Body of pancreas (tissue), 4 donors: ENCODE data around the gene SKIL.

Experiments
- POLR2A ChIP-seq, 3 donors: fragments of 450-650 bp; IDR thresholded peaks; one replicate each; pipeline ENCODE4 v1.6.1; 2016; ENCODE audit warnings: antibody characterized with exemption in 3 of 3, mild to moderate bottlenecking in 2 of 3
- TF ChIP-seq, protein P1 (sequence below), 7 experiments: fragments of 450-650 bp in 4 of 7; fragments of 200-600 bp in 3 of 7; sonication (generic) in 3 of 7; IDR thresholded peaks; one replicate each; pipeline ENCODE4 v1.5.1; 2016 to 2019; ENCODE audit warnings: antibody characterized with exemption in 7 of 7

DNA sequence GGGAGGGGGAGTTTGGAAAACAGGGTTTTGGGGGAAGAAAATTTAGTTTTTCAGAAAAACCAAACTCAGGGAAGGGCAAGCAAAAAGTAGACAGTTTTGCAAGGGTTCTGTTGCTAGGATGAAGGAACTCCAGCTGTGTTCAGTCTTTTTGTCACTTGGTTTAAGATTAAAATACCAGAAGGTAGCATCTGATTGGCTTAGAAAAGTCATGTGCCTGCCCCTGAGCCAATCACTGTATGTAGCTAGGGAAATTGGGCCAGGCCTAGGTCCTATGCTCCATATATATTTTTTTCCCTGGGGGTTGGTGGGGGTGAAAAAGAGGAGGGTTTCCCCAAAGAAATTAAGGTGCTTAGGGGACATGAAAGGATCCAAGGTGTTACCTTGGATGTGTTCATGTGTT lies 85.4 kb downstream of the SKIL start:
- TF ChIP-seq, protein P1, sequence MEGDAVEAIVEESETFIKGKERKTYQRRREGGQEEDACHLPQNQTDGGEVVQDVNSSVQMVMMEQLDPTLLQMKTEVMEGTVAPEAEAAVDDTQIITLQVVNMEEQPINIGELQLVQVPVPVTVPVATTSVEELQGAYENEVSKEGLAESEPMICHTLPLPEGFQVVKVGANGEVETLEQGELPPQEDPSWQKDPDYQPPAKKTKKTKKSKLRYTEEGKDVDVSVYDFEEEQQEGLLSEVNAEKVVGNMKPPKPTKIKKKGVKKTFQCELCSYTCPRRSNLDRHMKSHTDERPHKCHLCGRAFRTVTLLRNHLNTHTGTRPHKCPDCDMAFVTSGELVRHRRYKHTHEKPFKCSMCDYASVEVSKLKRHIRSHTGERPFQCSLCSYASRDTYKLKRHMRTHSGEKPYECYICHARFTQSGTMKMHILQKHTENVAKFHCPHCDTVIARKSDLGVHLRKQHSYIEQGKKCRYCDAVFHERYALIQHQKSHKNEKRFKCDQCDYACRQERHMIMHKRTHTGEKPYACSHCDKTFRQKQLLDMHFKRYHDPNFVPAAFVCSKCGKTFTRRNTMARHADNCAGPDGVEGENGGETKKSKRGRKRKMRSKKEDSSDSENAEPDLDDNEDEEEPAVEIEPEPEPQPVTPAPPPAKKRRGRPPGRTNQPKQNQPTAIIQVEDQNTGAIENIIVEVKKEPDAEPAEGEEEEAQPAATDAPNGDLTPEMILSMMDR (IDR thresholded peaks at IDR 0.05) = no peak
- no peak for TF ChIP-seq POLR2A (IDR thresholded peaks at IDR 0.05)
